BLaER1 (cell line): ENCODE data around the gene PLOD3.
"Not testable (repeated sequence)": the region's sequence is repeated elsewhere in the genome, so short reads cannot be mapped to it uniquely, and the experiment has no call there.

ENCODE experiments used
- H3K27ac ChIP-seq: shearing (Covaris generic); formaldehyde crosslinking; 2 replicates; pipeline ENCODE4 v1.8.1; 2022
- H3K27me3 ChIP-seq: shearing (Covaris generic); formaldehyde crosslinking; 2 replicates; pipeline ENCODE4 v1.8.1; 2022
- H3K36me3 ChIP-seq: shearing (Covaris generic); formaldehyde crosslinking; 2 replicates; pipeline ENCODE4 v1.8.1; 2022
- H3K4me1 ChIP-seq: shearing (Covaris generic); formaldehyde crosslinking; 2 replicates; pipeline ENCODE4 v1.8.1; 2022
- H3K4me2 ChIP-seq: shearing (Covaris generic); formaldehyde crosslinking; 2 replicates; pipeline ENCODE4 v1.8.1; 2022
- H3K4me3 ChIP-seq: shearing (Covaris generic); formaldehyde crosslinking; 2 replicates; pipeline ENCODE4 v1.8.1; 2022
- H3K9ac ChIP-seq: shearing (Covaris generic); formaldehyde crosslinking; 2 replicates; pipeline ENCODE4 v1.8.1; 2022
- H3K9me3 ChIP-seq: shearing (Covaris generic); formaldehyde crosslinking; 2 replicates; pipeline ENCODE4 v1.8.1; 2022
- H4K20me1 ChIP-seq: shearing (Covaris generic); formaldehyde crosslinking; 2 replicates; pipeline ENCODE4 v1.8.1; 2022
- Cebpa-rat ChIP-seq: shearing (Covaris generic); IDR thresholded peaks from 2 replicates; pipeline ENCODE4 v1.8.1; 2022

The PLOD3 gene

GRCh38 chr7:101216001-101216859, 1.2 kb downstream of the PLOD3 start:
- peak overlapping the region; percentile 94 for H3K4me2 ChIP-seq
- H3K4me3 ChIP-seq, result peak overlapping the region; percentile 88
- peaks cover 27% of the 10 kb centered on the region; the same call in 1 of the 2 replicates for H4K20me1 ChIP-seq
- H3K4me1 ChIP-seq, result peaks cover 53% of the 10 kb centered on the region
- peaks cover 49% of the 10 kb centered on the region for H3K36me3 ChIP-seq
- H3K27me3 ChIP-seq, result no peaks in the 10 kb centered on the region
- TF ChIP-seq Cebpa-rat, result no peak
- peak overlapping the region; percentile 74; the same call in 1 of the 2 replicates for H3K27ac ChIP-seq
- H3K9me3 ChIP-seq, result no peaks in the 10 kb centered on the region
- H3K9ac ChIP-seq, result peak overlapping the region; percentile 77

- Histone ChIP-seq H3K4me3 (no peak overlapping the region), H3K4me1 (peaks cover 24% of the 10 kb centered on the region), H4K20me1 (no peaks in the 10 kb centered on the region), H3K9ac (no peak overlapping the region), H3K4me2 (no peak overlapping the region), H3K36me3 (peaks cover 78% of the 10 kb centered on the region), H3K27me3 (no peaks in the 10 kb centered on the region), H3K27ac (no peak overlapping the region), H3K9me3 (no peaks in the 10 kb centered on the region)
- TF ChIP-seq Cebpa-rat, result no peak
These were observed 5.4 kb downstream of the PLOD3 start for GRCh38 chr7:101212014-101212413.

- Histone ChIP-seq H3K9ac (no peak overlapping the region), H3K4me3 (no peak overlapping the region), H4K20me1 (no peaks in the 10 kb centered on the region), H3K27me3 (no peaks in the 10 kb centered on the region), H3K4me1 (peaks cover 19% of the 10 kb centered on the region), H3K9me3 (no peaks in the 10 kb centered on the region), H3K27ac (no peak overlapping the region), H3K36me3 (peaks cover 81% of the 10 kb centered on the region), H3K4me2 (no peak overlapping the region)
- TF ChIP-seq Cebpa-rat, result no peak
These were observed 5.9 kb downstream of the PLOD3 start for GRCh38 chr7:101211501-101211900.

GRCh38 chr7:101210143-101210542, 7.2 kb downstream of the PLOD3 start:
- H3K9me3 ChIP-seq, result no peaks in the 10 kb centered on the region
- H3K4me1 ChIP-seq, result peaks cover 17% of the 10 kb centered on the region
- TF ChIP-seq Cebpa-rat, result no peak
- H4K20me1 ChIP-seq, result no peaks in the 10 kb centered on the region
- no peak overlapping the region for H3K9ac ChIP-seq
- peaks cover 80% of the 10 kb centered on the region for H3K36me3 ChIP-seq
- no peak overlapping the region for H3K4me3 ChIP-seq
- no peak overlapping the region for H3K27ac ChIP-seq
- H3K27me3 ChIP-seq, result no peaks in the 10 kb centered on the region
- no peak overlapping the region for H3K4me2 ChIP-seq

- Histone ChIP-seq H3K4me1 (peaks cover 18% of the 10 kb centered on the region), H4K20me1 (no peaks in the 10 kb centered on the region), H3K36me3 (peaks cover 68% of the 10 kb centered on the region), H3K4me2 (no peak overlapping the region), H3K4me3 (no peak overlapping the region), H3K9ac (no peak overlapping the region), H3K27me3 (peaks cover 1% of the 10 kb centered on the region; the same call in 1 of the 2 replicates), H3K27ac (no peak overlapping the region), H3K9me3 (no peaks in the 10 kb centered on the region)
- TF ChIP-seq Cebpa-rat, result no peak
These were observed 8.6 kb downstream of the PLOD3 start for GRCh38 chr7:101208794-101209193.

- Histone ChIP-seq H3K4me1 (peaks cover 30% of the 10 kb centered on the region), H3K9me3 (no peaks in the 10 kb centered on the region), H3K36me3 (peaks cover 60% of the 10 kb centered on the region), H3K4me2 (no peak overlapping the region), H4K20me1 (no peaks in the 10 kb centered on the region), H3K4me3 (no peak overlapping the region), H3K9ac (no peak overlapping the region), H3K27ac (no peak overlapping the region), H3K27me3 (peaks cover 14% of the 10 kb centered on the region)
- TF ChIP-seq Cebpa-rat, result no peak
These were observed 9.9 kb downstream of the PLOD3 start for GRCh38 chr7:101207459-101207858.

GRCh38 chr7:101206665-101207042, 10.7 kb downstream of the PLOD3 start:
- peaks cover 23% of the 10 kb centered on the region for H3K27me3 ChIP-seq
- H3K36me3 ChIP-seq, result peaks cover 52% of the 10 kb centered on the region
- H3K4me1 ChIP-seq, result peaks cover 30% of the 10 kb centered on the region
- H3K9ac ChIP-seq, result no peak overlapping the region
- no peak overlapping the region for H3K27ac ChIP-seq
- TF ChIP-seq Cebpa-rat, result no peak
- H3K4me2 ChIP-seq, result no peak overlapping the region
- H3K9me3 ChIP-seq, result no peaks in the 10 kb centered on the region
- H4K20me1 ChIP-seq, result no peaks in the 10 kb centered on the region
- H3K4me3 ChIP-seq, result no peak overlapping the region

- no peak overlapping the region for H3K9ac ChIP-seq
- peaks cover 30% of the 10 kb centered on the region for H3K4me1 ChIP-seq
- no peak overlapping the region for H3K27ac ChIP-seq
- no peak overlapping the region for H3K4me2 ChIP-seq
- no peak overlapping the region for H3K4me3 ChIP-seq
- H3K36me3 ChIP-seq, result peaks cover 47% of the 10 kb centered on the region
- H4K20me1 ChIP-seq, result no peaks in the 10 kb centered on the region
- H3K27me3 ChIP-seq, result peaks cover 28% of the 10 kb centered on the region
- TF ChIP-seq Cebpa-rat, result no peak
- H3K9me3 ChIP-seq, result no peaks in the 10 kb centered on the region
These were observed 11.3 kb downstream of the PLOD3 start for GRCh38 chr7:101205901-101206664.

GRCh38 chr7:101203740-101204738, 13.3 kb downstream of the PLOD3 start:
- not testable (repeated sequence) for H3K4me3 ChIP-seq, H4K20me1 ChIP-seq, H3K9ac ChIP-seq, H3K27ac ChIP-seq, H3K9me3 ChIP-seq
- H3K27me3 ChIP-seq, result peaks cover 43% of the 10 kb centered on the region
- H3K36me3 ChIP-seq, result peaks cover 29% of the 10 kb centered on the region
- peaks cover 30% of the 10 kb centered on the region for H3K4me1 ChIP-seq
- peak overlapping the region; percentile 78 for H3K4me2 ChIP-seq
